ENCODE measurements around the gene ARSJ. TPM values are rescaled to one million over a fixed set of nuclear protein-coding genes. Genes with fewer than 3 reads are reported as not detected.

ARSJ gene
- total RNA-seq, 3 donors from 2014 or later (not counting 1 experiment from before 2014, with no cell fraction given) = 1.5 to 2.3 (median 1.5) TPM

GRCh38 chr4:113998079-113998478 lies 18.6 kb upstream of the ARSJ start:
- Mint-ChIP-seq H3K9me3 (no peaks in the 10 kb centered on the region), H3K36me3 (peaks cover 7% of the 10 kb centered on the region), H3K4me3 (no peak overlapping the region), H3K4me1 (peaks cover 20 to 26% of the 10 kb centered on the region in 2 donors), H3K27ac (no peak overlapping the region), H3K27me3 (ENCODE audit: low read depth in 2 of 2) (peaks cover 0 to 3% of the 10 kb centered on the region in 2 donors)
- H3K4me3 ChIP-seq (ENCODE audit: low read length) = no peak overlapping the region
- TF ChIP-seq CTCF (IDR thresholded peaks at IDR 0.05) = no peak
- intact Hi-C loops (cut with micrococcal nuclease) = no loop called here
- H3K27me3 ChIP-seq (ENCODE audit: control insufficient read depth, insufficient read depth, low read length) = no peaks in the 10 kb centered on the region
- ATAC-seq = no peak
- no peaks in the 10 kb centered on the region for H3K36me3 ChIP-seq (ENCODE audit: control insufficient read depth, insufficient read depth, low read length)
- no peak overlapping the region for H3K27ac ChIP-seq (ENCODE audit: low read length)
- no peaks in the 10 kb centered on the region for H3K9me3 ChIP-seq (ENCODE audit: control insufficient read depth, insufficient read depth, low read length)
- no peak for DNase-seq
- WGBS (ENCODE audit: insufficient coverage) = 78% methylated on average over 5 of the region's 5 CpGs
- H3K4me1 ChIP-seq (ENCODE audit: control insufficient read depth, insufficient read depth, low read length) = peaks cover 2% of the 10 kb centered on the region

GRCh38 chr4:113997206-113997605 lies 17.8 kb upstream of the ARSJ start:
- peaks cover 0 to 3% of the 10 kb centered on the region in 2 donors for H3K27me3 Mint-ChIP-seq (ENCODE audit: low read depth in 2 of 2)
- Histone ChIP-seq H3K27me3 (ENCODE audit: control insufficient read depth, insufficient read depth, low read length) (no peaks in the 10 kb centered on the region), H3K9me3 (ENCODE audit: control insufficient read depth, insufficient read depth, low read length) (no peaks in the 10 kb centered on the region), H3K36me3 (ENCODE audit: control insufficient read depth, insufficient read depth, low read length) (no peaks in the 10 kb centered on the region), H3K27ac (ENCODE audit: low read length) (no peak overlapping the region), H3K4me3 (ENCODE audit: low read length) (no peak overlapping the region), H3K4me1 (ENCODE audit: control insufficient read depth, insufficient read depth, low read length) (peaks cover 2% of the 10 kb centered on the region)
- intact Hi-C loops (cut with micrococcal nuclease) = no loop called here
- no peak for TF ChIP-seq CTCF (IDR thresholded peaks at IDR 0.05)
- ATAC-seq = no peak
- H3K27ac Mint-ChIP-seq = no peak overlapping the region
- WGBS (ENCODE audit: insufficient coverage) = no CpG with 5 or more reads among the region's 1 CpG
- DNase-seq = no peak
- peaks cover 12 to 19% of the 10 kb centered on the region in 2 donors for H3K4me1 Mint-ChIP-seq
- no peak overlapping the region for H3K4me3 Mint-ChIP-seq
- H3K36me3 Mint-ChIP-seq = peaks cover under 1% of the 10 kb centered on the region
- no peaks in the 10 kb centered on the region for H3K9me3 Mint-ChIP-seq

GRCh38 chr4:113996599-113997177 lies 17.2 kb upstream of the ARSJ start:
- H3K36me3 Mint-ChIP-seq = no peaks in the 10 kb centered on the region

More at GRCh38 chr4:113996599-113997177, 17.2 kb upstream of the ARSJ start:
- Histone ChIP-seq H3K4me1 (ENCODE audit: control insufficient read depth, insufficient read depth, low read length) (peaks cover 2% of the 10 kb centered on the region), H3K27me3 (ENCODE audit: control insufficient read depth, insufficient read depth, low read length) (no peaks in the 10 kb centered on the region), H3K9me3 (ENCODE audit: control insufficient read depth, insufficient read depth, low read length) (no peaks in the 10 kb centered on the region), H3K36me3 (ENCODE audit: control insufficient read depth, insufficient read depth, low read length) (no peaks in the 10 kb centered on the region), H3K27ac (ENCODE audit: low read length) (no peak overlapping the region), H3K4me3 (ENCODE audit: low read length) (no peak overlapping the region)
- 73% methylated on average over 4 of the region's 4 CpGs for WGBS (ENCODE audit: insufficient coverage)
- DNase-seq (no peak), ATAC-seq (peak in 2 of 3 donors; percentile 12 to 64)
- Mint-ChIP-seq H3K4me1 (peaks cover 8 to 16% of the 10 kb centered on the region in 2 donors), H3K9me3 (no peaks in the 10 kb centered on the region), H3K4me3 (no peak overlapping the region), H3K27ac (peak overlapping the region in 1 of 2 donors; percentile 33), H3K27me3 (ENCODE audit: low read depth in 2 of 2) (peaks cover 0 to 3% of the 10 kb centered on the region in 2 donors)
- TF ChIP-seq CTCF (IDR thresholded peaks at IDR 0.05) = no peak
- intact Hi-C loops (cut with micrococcal nuclease) = no loop called here
